Progenitor cell of endocrine pancreas (in vitro differentiated cells): ENCODE measurements around the gene PKP2. TPM values are rescaled to one million over a fixed set of nuclear protein-coding genes. Genes with fewer than 3 reads are reported as not detected.

Source experiments
- DNase-seq: peaks from one replicate; pipeline ENCODE4 v3.0.0; 2021; ENCODE audit warnings: low spot score; ENCODE audit not compliant: unreplicated experiment
- H3K27ac Mint-ChIP-seq: 2 replicates; pipeline ENCODE4 v1.8.0; 2021; ENCODE audit warnings: mild to moderate bottlenecking, moderate library complexity, mixed read lengths
- H3K27me3 Mint-ChIP-seq: 2 replicates; pipeline ENCODE4 v1.8.0; 2021; ENCODE audit warnings: mixed read lengths
- H3K36me3 Mint-ChIP-seq: 2 replicates; pipeline ENCODE4 v1.8.0; 2022; ENCODE audit warnings: mixed read lengths; ENCODE audit not compliant: insufficient read depth
- H3K4me1 Mint-ChIP-seq: 2 replicates; pipeline ENCODE4 v1.8.0; 2021; ENCODE audit warnings: low read depth, mixed read lengths
- H3K4me3 Mint-ChIP-seq: 2 replicates; pipeline ENCODE4 v1.8.0; 2021; ENCODE audit warnings: low read depth, mild to moderate bottlenecking, moderate library complexity, mixed read lengths
- H3K9me3 Mint-ChIP-seq: 2 replicates; pipeline ENCODE4 v1.8.0; 2021; ENCODE audit warnings: low read depth, mixed read lengths
- CTCF ChIP-seq: fragments of 200-600 bp; sonication (generic); IDR thresholded peaks from one replicate; pipeline ENCODE4 v1.5.0; 2021; ENCODE audit warnings: antibody characterized with exemption, mild to moderate bottlenecking; ENCODE audit not compliant: unreplicated experiment
- total RNA-seq: library from RNA; stranded (reverse); gene quantifications from 2 replicates; pipeline ENCODE4 v1.2.1, GENCODE V29; 2021

Gene PKP2
- total RNA-seq, 1 donor from 2014 or later, result 103 TPM

- peaks cover 17% of the 10 kb centered on the region for H3K4me1 Mint-ChIP-seq
- no peaks in the 10 kb centered on the region for H3K27me3 Mint-ChIP-seq
- TF ChIP-seq CTCF, result no peak
- H3K27ac Mint-ChIP-seq, result peak overlapping the region; percentile 48
- no peak for DNase-seq
- peaks cover 35% of the 10 kb centered on the region for H3K36me3 Mint-ChIP-seq
- no peak overlapping the region for H3K4me3 Mint-ChIP-seq
- H3K9me3 Mint-ChIP-seq, result no peaks in the 10 kb centered on the region
Observed at GRCh38 chr12:32822344-32822743, 74.2 kb downstream of the PKP2 start.

GRCh38 chr12:32821710-32822109 is 74.9 kb downstream of the PKP2 start:
- H3K36me3 Mint-ChIP-seq, result peaks cover 41% of the 10 kb centered on the region
- no peak for TF ChIP-seq CTCF
- no peak for DNase-seq
- no peaks in the 10 kb centered on the region for H3K9me3 Mint-ChIP-seq
- H3K27ac Mint-ChIP-seq, result no peak overlapping the region
- H3K27me3 Mint-ChIP-seq, result no peaks in the 10 kb centered on the region
- H3K4me3 Mint-ChIP-seq, result no peak overlapping the region
- H3K4me1 Mint-ChIP-seq, result peaks cover 11% of the 10 kb centered on the region

GRCh38 chr12:32821293-32821692 is 75.3 kb downstream of the PKP2 start:
- Mint-ChIP-seq H3K9me3 (no peaks in the 10 kb centered on the region), H3K27ac (no peak overlapping the region), H3K36me3 (peaks cover 44% of the 10 kb centered on the region), H3K4me3 (no peak overlapping the region), H3K27me3 (no peaks in the 10 kb centered on the region), H3K4me1 (peaks cover 7% of the 10 kb centered on the region)
- DNase-seq, result no peak
- TF ChIP-seq CTCF, result no peak

GRCh38 chr12:32820376-32820931 is 76.1 kb downstream of the PKP2 start:
- H3K36me3 Mint-ChIP-seq, result peaks cover 49% of the 10 kb centered on the region
- H3K4me3 Mint-ChIP-seq, result no peak overlapping the region
- no peak for TF ChIP-seq CTCF
- peaks cover 7% of the 10 kb centered on the region for H3K4me1 Mint-ChIP-seq
- DNase-seq, result no peak
- no peaks in the 10 kb centered on the region for H3K9me3 Mint-ChIP-seq
- no peaks in the 10 kb centered on the region for H3K27me3 Mint-ChIP-seq
- H3K27ac Mint-ChIP-seq, result no peak overlapping the region

- Mint-ChIP-seq H3K36me3 (peaks cover 56% of the 10 kb centered on the region), H3K27ac (no peak overlapping the region), H3K4me1 (peaks cover 11% of the 10 kb centered on the region), H3K4me3 (no peak overlapping the region), H3K27me3 (no peaks in the 10 kb centered on the region), H3K9me3 (no peaks in the 10 kb centered on the region)
- no peak for DNase-seq
- TF ChIP-seq CTCF, result no peak
Observed at GRCh38 chr12:32819424-32819823, 77.2 kb downstream of the PKP2 start.
